C4-2B (cell line): ENCODE data around the gene ZDHHC20.

Experiments
- ZFX ChIP-seq: fragments of 450-650 bp; IDR thresholded peaks from 2 replicates; pipeline ENCODE4 v1.6.1; 2017
- TF ChIP-seq, protein P1 (sequence below): fragments of 450-650 bp; conservative IDR thresholded peaks from 2 replicates; pipeline ENCODE4 v1.5.1; 2017; ENCODE audit warnings: mild to moderate bottlenecking

DNA sequence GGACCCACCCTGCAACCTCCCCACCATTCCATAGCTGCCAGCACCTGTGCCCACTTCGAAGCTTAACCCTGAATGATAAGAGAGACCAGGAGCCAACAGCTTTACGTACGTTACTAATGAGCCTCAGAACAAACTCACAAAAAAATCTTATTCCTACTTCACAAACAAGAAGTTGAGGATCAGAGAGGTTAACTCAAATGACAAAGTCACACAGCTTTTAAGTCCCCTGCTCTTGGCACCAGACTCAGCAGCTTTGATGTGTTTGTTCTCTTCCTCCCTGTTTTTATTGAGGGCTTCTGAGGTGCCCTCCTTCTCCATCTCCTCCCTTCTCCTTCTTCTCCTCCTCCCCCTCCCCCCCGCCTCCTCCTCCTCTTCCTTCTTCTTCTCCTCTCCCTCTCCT lies 115.4 kb downstream of the ZDHHC20 start:
- TF ChIP-seq, protein P1, sequence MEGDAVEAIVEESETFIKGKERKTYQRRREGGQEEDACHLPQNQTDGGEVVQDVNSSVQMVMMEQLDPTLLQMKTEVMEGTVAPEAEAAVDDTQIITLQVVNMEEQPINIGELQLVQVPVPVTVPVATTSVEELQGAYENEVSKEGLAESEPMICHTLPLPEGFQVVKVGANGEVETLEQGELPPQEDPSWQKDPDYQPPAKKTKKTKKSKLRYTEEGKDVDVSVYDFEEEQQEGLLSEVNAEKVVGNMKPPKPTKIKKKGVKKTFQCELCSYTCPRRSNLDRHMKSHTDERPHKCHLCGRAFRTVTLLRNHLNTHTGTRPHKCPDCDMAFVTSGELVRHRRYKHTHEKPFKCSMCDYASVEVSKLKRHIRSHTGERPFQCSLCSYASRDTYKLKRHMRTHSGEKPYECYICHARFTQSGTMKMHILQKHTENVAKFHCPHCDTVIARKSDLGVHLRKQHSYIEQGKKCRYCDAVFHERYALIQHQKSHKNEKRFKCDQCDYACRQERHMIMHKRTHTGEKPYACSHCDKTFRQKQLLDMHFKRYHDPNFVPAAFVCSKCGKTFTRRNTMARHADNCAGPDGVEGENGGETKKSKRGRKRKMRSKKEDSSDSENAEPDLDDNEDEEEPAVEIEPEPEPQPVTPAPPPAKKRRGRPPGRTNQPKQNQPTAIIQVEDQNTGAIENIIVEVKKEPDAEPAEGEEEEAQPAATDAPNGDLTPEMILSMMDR, result no peak
- TF ChIP-seq ZFX, result no peak
